Neural cell (in vitro differentiated cells): Measurements from ENCODE around the gene MUC5B. TPM values are rescaled to one million over a fixed set of nuclear protein-coding genes. Genes with fewer than 3 reads are reported as not detected.

ENCODE experiments used
- H2AFZ ChIP-seq: fragments of 200-600, 300-800 bp; sonication (generic), shearing (Covaris generic); 2 replicates; pipeline ENCODE4 v1.6.0; 2014; ENCODE audit warnings: low read depth, mild to moderate bottlenecking, antibody characterized with exemption, low read length, moderate library complexity
- H3F3A ChIP-seq: fragments of 200-600 bp; shearing (Covaris generic); 2 replicates; pipeline ENCODE4 v1.6.1; 2016; ENCODE audit warnings: mild to moderate bottlenecking, moderate library complexity, mixed read lengths, antibody characterized with exemption, low read length; ENCODE audit not compliant: insufficient read depth, poor library complexity, severe bottlenecking
- H3K27ac ChIP-seq: fragments of 200-600, 300-800 bp; sonication (generic), shearing (Covaris generic); 2 replicates; pipeline ENCODE4 v1.5.1; 2014; ENCODE audit warnings: mild to moderate bottlenecking, low read length, moderate library complexity
- H3K27me3 ChIP-seq: fragments of 300-800, 200-600 bp; sonication (generic), shearing (Covaris generic); 2 replicates; pipeline ENCODE4 v1.6.0; 2014; ENCODE audit warnings: mild to moderate bottlenecking, low read depth, low read length, moderate library complexity; ENCODE audit not compliant: insufficient read depth
- H3K36me3 ChIP-seq: fragments of 300-800, 200-600 bp; sonication (generic), shearing (Covaris generic); 2 replicates; pipeline ENCODE4 v1.5.1; 2014; ENCODE audit warnings: mild to moderate bottlenecking, antibody characterized with exemption, low read length, moderate library complexity; ENCODE audit not compliant: insufficient read depth
- H3K4me2 ChIP-seq: fragments of 300-800, 200-600 bp; sonication (generic), shearing (Covaris generic); 2 replicates; pipeline ENCODE4 v1.6.0; 2014; ENCODE audit warnings: mild to moderate bottlenecking, low read length
- H3K4me3 ChIP-seq: fragments of 300-800, 200-600 bp; sonication (generic), shearing (Covaris generic); 2 replicates; pipeline ENCODE4 v1.5.1; 2014; ENCODE audit warnings: mild to moderate bottlenecking, low read length, moderate library complexity
- H3K79me2 ChIP-seq: fragments of 200-600 bp; shearing (Covaris generic); replicated peaks from 2 replicates; pipeline ENCODE4 v1.6.0; 2014; ENCODE audit warnings: mild to moderate bottlenecking, low read length, moderate library complexity; ENCODE audit not compliant: insufficient read depth
- H3K9ac ChIP-seq: fragments of 300-800, 200-600 bp; sonication (generic), shearing (Covaris generic); 2 replicates; pipeline ENCODE4 v1.6.1; 2016; ENCODE audit warnings: mild to moderate bottlenecking, low read length, mixed read lengths
- H3K9me2 ChIP-seq: fragments of 200-600 bp; shearing (Covaris generic); 2 replicates; pipeline ENCODE4 v1.6.1; 2016; ENCODE audit warnings: mild to moderate bottlenecking, low read length, mixed read lengths; ENCODE audit not compliant: insufficient read depth
- H3K9me3 ChIP-seq: fragments of 200-600, 300-800 bp; sonication (generic), shearing (Covaris generic); 2 replicates; pipeline ENCODE4 v1.6.1; 2016; ENCODE audit warnings: mild to moderate bottlenecking, mixed run types, low read length, moderate library complexity, mixed read lengths
- H4K20me1 ChIP-seq: fragments of 200-600 bp; shearing (Covaris generic); 2 replicates; pipeline ENCODE4 v1.6.1; 2016; ENCODE audit warnings: mild to moderate bottlenecking, mixed run types; ENCODE audit not compliant: insufficient read depth
- EP300 ChIP-seq: fragments of 450-650 bp; conservative IDR thresholded peaks from 2 replicates; pipeline ENCODE4 v1.6.1; 2014; ENCODE audit warnings: antibody characterized with exemption, mild to moderate bottlenecking, moderate library complexity; ENCODE audit not compliant: poor library complexity, severe bottlenecking
- EZH2 ChIP-seq: fragments of 200-600, 300-800 bp; shearing (Covaris generic), sonication (generic); IDR thresholded peaks from 2 replicates; pipeline ENCODE4 v1.6.1; 2014; ENCODE audit warnings: antibody characterized with exemption, low read length, borderline replicate concordance, mild to moderate bottlenecking; ENCODE audit not compliant: insufficient read depth, poor library complexity, severe bottlenecking
- MXI1 ChIP-seq: fragments of 450-650 bp; conservative IDR thresholded peaks from 2 replicates; pipeline ENCODE4 v1.6.1; 2014; ENCODE audit warnings: antibody characterized with exemption, mild to moderate bottlenecking; ENCODE audit not compliant: poor library complexity, severe bottlenecking
- POLR2AphosphoS5 ChIP-seq: IDR thresholded peaks from 2 replicates; pipeline ENCODE4 v1.6.1; 2012
- RAD21 ChIP-seq: fragments of 450-650 bp; conservative IDR thresholded peaks from 2 replicates; pipeline ENCODE4 v1.6.1; 2014; ENCODE audit warnings: antibody characterized with exemption, mild to moderate bottlenecking, moderate library complexity
- SMC3 ChIP-seq: fragments of 450-650 bp; conservative IDR thresholded peaks from 2 replicates; pipeline ENCODE4 v1.6.1; 2014; ENCODE audit warnings: antibody characterized with exemption, mild to moderate bottlenecking, moderate library complexity; ENCODE audit not compliant: poor library complexity
- TAF1 ChIP-seq: IDR thresholded peaks from 2 replicates; pipeline ENCODE4 v1.6.1; 2012; ENCODE audit warnings: low read depth
- polyA plus RNA-seq: library from polyadenylated mRNA; depleted of rRNA; stranded (reverse); fragments of >200 nt; gene quantifications from 2 replicates; pipeline ENCODE4 v1.2.3, GENCODE V29; 2014
- TF ChIP-seq, protein P1 (sequence below): fragments of 450-650 bp; IDR thresholded peaks from 2 replicates; pipeline ENCODE4 v1.5.1; 2014; ENCODE audit warnings: antibody characterized with exemption, mild to moderate bottlenecking, moderate library complexity; ENCODE audit not compliant: poor library complexity, severe bottlenecking

Gene MUC5B
- polyA plus RNA-seq, 1 donor from 2014 or later, result not detected

GRCh38 chr11:1300121-1300520 is 77.3 kb downstream of the MUC5B start:
- no peaks in the 10 kb centered on the region for H3K9me3 ChIP-seq
- H3K4me3 ChIP-seq, result no peak overlapping the region
- peaks cover 5% of the 10 kb centered on the region for H3K36me3 ChIP-seq
- no peaks in the 10 kb centered on the region for H4K20me1 ChIP-seq
- H3K79me2 ChIP-seq, result peaks cover 49% of the 10 kb centered on the region
- no peaks in the 10 kb centered on the region for H3F3A ChIP-seq
- no peak overlapping the region for H3K4me2 ChIP-seq
- TF ChIP-seq, protein P1, sequence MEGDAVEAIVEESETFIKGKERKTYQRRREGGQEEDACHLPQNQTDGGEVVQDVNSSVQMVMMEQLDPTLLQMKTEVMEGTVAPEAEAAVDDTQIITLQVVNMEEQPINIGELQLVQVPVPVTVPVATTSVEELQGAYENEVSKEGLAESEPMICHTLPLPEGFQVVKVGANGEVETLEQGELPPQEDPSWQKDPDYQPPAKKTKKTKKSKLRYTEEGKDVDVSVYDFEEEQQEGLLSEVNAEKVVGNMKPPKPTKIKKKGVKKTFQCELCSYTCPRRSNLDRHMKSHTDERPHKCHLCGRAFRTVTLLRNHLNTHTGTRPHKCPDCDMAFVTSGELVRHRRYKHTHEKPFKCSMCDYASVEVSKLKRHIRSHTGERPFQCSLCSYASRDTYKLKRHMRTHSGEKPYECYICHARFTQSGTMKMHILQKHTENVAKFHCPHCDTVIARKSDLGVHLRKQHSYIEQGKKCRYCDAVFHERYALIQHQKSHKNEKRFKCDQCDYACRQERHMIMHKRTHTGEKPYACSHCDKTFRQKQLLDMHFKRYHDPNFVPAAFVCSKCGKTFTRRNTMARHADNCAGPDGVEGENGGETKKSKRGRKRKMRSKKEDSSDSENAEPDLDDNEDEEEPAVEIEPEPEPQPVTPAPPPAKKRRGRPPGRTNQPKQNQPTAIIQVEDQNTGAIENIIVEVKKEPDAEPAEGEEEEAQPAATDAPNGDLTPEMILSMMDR, result no peak
- TF ChIP-seq EZH2, result no peak
- no peak for TF ChIP-seq SMC3
- TF ChIP-seq POLR2AphosphoS5, result no peak
- TF ChIP-seq TAF1, result no peak
- TF ChIP-seq MXI1, result no peak
- TF ChIP-seq EP300, result no peak
- TF ChIP-seq RAD21, result no peak
- H3K27me3 ChIP-seq, result no peaks in the 10 kb centered on the region
- H2AFZ ChIP-seq, result no peak overlapping the region
- H3K27ac ChIP-seq, result no peak overlapping the region
- no peak overlapping the region for H3K9ac ChIP-seq
- H3K9me2 ChIP-seq, result no peaks in the 10 kb centered on the region

DNA sequence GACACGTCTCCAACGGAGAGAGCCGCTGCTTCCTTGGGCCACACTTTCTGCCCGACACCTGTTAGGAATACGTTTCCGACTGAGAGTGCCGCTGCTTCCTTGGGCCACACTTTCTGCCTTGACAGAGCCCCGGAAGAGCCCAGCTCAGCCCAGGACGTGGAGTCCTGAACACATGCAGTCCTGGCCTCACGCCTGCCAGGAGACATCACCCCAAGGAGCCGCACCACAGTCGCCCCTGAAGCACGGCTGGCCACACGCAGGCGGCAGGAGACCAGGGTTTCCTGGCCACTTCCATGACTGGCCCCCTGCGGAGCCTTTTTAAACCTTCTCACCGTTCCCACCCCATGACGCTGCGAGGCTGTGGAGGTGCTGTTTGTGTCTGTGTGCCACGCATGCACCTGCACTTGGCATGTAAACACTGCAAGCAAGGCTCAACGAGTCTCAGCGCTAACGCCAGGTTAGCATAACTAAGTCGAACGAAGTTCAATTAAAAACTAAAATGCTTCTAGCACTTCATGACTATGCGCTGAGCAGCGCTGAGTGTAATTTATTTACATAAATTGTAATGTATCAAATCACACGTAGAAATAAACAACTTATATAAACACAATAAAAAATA is 77.8 kb downstream of the MUC5B start:
- Histone ChIP-seq H3K4me2 (no peak overlapping the region), H2AFZ (no peak overlapping the region), H3K79me2 (peaks cover 49% of the 10 kb centered on the region), H3K9me3 (no peaks in the 10 kb centered on the region), H3K36me3 (peaks cover 5% of the 10 kb centered on the region), H3K27me3 (no peaks in the 10 kb centered on the region), H4K20me1 (no peaks in the 10 kb centered on the region), H3K9ac (no peak overlapping the region), H3K27ac (no peak overlapping the region), H3K4me3 (no peak overlapping the region), H3F3A (no peaks in the 10 kb centered on the region), H3K9me2 (no peaks in the 10 kb centered on the region)
- TF ChIP-seq POLR2AphosphoS5, result no peak
- TF ChIP-seq MXI1, result no peak
- no peak for TF ChIP-seq EZH2
- no peak for TF ChIP-seq RAD21
- TF ChIP-seq, protein P1, result no peak
